ENCODE data around the gene ABHD3.
"Not testable (repeated sequence)": the region's sequence is repeated elsewhere in the genome, so short reads cannot be mapped to it uniquely, and the experiment has no call there.

Gene ABHD3

DNA sequence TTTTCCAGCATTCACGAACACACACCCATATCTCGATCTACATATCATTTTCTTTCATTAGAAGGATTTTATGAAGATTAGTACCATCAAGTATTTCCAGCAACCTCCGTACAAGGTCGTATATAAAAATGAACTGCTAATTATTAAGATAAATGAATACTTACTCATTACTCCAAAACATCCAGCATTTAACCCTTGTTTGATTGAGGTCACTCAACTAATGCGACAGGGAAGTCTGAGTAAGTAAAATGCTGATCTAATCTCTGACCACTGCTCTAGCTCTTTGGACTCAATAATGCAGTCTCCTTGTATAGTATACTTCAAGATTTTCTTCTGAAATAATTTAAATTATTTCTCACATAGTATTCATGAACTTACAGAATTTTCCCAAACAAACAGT, 2.0 kb downstream of the ABHD3 start:
- no peak for DNase-seq

DNA sequence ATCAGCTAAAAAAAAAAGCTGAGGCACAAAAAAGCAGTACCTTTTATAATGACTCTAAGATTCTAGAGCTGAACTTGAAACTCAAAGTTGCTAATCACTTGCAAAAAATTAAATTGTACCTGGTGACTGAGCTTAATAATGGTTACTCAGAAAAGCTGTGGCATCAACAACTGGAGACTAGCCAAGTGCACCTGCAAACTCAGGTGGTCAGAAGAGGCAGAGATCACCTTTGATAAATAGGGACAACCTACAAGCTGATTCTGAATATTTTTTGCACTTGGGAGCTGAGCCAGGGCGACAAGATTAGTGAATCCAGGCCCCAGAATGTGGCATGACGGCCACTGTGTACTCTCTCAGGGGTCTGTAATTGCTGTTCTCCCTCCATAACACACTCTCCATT, 3.0 kb downstream of the ABHD3 start:
- no peak for DNase-seq

DNA sequence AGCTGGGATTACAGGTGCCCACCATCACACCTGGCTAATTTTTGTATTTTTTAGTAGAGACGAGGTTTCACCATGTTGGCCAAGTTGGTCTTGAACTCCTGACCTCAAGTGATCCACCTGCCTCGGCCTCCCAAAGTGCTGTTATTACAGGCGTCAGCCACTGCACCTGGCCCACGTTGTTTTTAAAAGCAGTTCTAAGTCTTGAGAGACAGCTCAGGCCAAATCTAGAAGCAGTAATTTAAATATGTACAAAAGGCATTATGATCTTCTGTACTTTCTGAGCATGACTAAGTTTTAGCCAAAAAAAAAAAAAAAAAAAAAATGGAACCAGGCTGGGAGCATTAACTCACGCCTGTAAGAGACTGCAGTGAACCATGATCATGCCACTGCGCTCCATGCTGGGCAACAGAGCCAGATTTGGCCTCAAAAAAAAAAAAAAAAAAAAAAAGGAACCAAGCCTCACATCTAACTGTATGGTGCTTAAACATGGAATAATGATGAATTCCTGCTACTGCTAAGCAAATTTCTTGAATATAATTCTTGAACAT, 4.0 kb downstream of the ABHD3 start:
- no peak for DNase-seq

DNA sequence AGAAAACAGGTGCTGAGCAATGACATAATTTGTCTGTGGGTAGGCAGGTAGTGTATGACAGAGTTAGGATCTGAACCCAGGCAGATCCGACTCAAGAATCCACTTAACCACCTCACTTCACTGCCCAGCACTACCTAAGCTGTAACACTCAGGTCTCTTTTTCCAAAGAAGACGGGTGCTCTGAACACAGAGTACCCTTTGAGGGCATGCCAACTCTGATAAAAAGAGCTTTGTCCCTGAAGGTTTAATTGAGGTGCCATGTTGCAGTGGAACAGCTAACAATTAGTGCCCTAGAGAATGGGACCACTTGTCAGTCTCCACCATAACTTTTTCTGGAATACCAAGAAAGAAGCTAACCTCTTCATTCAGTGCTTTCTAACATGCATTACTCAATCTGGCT, 11.3 kb downstream of the ABHD3 start:
- DNase-seq = no peak

DNA sequence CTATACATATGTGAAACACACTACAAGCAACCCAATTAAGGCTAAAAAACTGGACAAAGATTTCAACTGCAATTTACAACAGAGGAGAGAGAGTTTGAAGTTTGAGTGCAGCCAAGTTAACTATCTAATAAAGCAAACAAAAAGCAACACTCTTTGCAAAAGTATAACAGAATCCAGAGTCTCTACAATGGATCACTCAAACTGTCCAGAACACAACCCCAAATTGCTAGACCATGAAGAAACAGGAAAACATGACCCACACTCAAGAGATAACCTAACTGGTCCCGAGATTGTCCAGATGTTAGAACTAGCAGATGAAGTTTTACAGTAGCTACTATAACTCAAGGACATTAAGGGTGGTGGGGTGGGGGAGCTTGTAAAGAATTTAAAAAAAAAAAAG, 14.8 kb downstream of the ABHD3 start:
- no peak for DNase-seq

DNA sequence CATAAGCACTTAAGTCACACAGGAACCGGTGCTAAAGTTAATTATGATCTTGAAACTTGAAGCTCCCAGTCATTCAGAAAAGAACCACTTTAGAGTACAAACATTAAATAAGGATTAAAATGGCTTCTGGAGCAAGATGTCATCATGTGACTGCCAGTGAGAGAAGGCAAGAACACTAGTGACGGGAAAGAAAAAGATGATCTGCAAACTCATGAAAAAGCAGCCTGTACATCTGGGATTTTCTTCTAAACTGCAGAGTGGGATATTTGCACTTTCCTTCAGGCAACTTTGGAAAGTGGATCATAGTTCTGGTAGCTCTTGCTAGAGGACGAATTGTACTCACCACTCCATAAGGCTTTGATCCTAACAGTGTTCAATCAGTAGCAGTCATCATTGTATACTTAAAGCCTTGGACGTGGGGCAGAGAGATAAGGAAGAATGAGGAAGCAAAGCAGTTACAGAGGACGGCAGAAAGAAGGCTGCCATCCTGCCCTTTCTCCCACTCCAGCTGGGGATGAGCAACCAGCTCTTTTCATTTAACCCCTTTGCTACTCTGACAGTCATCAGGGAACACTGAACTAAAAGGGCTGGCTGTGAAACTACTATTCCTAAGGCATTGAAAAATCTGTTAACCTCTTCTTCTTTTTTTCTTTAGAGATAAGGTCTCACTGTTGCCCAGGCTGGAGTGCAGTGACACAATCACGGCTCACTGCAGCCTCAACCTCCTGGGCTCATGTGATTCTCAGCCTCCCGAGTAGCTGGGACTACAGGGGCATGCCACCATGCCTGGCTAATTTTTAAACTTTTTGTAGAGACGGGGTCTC, 18.1 kb downstream of the ABHD3 start:
- DNase-seq = no peak

DNA sequence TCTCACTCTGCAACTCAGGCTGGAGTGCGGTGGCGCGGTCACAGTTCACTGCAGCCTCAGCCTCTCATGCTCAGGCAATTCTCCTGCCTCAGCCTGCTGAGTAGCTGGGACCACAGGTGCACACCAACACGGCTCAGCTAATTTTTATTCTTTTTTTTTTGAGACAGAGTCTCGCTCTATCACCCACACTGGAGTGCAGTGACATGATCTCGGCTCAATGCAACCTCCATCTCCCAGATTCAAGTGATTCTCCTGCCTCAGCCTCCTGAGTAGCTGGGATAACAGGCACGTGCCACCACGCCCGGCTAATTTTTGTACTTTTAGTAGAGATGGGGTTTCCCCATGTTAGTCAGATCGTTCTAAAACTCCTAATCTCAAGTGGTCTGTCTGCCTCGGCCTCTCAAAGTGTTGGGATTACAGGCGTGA, 19.0 kb downstream of the ABHD3 start:
- not testable (repeated sequence) for DNase-seq

DNA sequence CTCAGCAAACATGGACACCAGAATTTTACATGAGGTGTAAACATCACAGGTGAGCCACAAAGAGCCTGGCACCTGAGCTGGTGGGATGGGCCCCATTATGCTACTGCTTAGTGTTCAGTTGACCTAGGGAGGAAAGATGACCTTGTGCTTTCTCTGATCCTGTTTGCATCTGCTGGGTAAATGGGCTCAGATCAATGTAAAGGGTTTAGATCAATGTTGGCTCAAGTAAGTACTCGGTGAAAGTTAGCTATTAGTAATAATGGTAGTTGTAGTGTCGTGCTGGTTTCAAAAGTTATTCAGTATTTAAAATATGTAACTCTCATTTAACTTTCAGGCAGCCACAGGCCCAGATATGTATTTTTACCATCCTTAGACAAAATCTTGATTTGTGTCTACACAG, 19.8 kb downstream of the ABHD3 start:
- no peak for DNase-seq

DNA sequence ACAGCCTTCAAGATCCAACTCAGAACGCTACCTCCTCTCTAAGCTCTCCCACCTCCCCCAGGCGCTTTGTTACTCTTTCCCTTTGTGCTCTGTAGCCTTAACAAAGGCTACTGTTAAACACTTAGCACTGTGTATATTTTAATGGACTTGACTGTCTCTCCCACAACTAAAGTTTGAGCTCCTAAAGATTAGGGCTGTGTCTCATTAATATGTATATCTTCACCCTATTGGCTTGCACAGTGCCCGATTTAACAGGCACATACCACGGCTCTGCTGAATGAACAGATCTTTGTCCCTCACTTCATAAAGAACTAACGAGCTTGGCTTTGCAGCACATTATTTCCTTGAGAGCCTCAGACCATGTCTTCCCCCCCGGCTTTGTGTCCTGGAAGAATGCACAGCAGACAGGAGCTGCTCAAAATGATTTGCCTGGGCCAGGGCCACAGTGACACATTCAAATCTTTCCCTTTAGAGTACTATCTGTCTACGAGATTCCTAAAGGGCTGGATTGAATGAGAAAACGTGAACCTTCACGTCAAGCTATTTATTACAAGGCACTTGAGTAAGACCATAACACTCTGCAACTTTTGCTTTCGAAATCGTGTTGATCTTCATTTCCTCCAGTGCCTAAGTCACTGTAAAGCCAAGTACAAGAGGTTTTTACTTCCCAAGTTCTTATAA, 22.1 kb downstream of the ABHD3 start:
- no peak for DNase-seq

DNA sequence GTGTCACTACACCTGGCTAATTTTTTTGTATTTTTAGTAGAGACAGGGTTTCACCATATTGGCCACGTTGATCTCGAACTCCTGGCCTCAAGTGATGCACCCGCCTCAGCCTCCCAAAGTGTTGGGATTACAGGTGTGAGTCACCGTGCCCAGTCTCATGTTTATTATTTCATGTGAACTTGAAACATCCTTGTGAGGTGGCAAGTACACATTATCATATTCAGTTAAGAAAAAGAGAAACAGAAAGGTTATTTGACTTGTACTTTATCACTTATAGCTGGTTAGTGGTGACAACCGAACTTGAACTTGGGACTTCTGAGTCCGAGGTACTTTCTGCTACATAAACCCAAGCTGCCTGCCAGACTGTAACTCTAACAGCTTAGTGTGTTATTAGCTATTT, 24.4 kb downstream of the ABHD3 start:
- no peak for DNase-seq

DNA sequence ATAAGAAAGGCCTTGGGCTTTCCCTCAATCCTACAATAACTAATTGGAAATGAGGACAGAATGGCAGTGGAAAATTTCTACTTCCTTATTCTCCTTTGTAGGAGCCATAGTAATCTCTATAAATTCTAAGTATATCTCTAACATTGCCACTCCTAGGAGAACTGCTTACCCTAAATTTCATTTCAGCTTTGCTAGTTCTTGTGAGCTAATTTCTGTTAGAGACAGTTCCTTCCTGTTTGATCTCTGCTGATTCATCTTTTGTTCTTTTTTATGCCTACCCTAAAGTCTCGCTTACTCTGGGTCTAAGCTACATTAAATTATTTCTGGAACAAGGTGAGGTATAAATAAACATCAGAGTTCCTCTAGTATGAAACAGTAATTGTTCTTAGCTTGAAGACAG, 25.7 kb downstream of the ABHD3 start:
- no peak for DNase-seq

DNA sequence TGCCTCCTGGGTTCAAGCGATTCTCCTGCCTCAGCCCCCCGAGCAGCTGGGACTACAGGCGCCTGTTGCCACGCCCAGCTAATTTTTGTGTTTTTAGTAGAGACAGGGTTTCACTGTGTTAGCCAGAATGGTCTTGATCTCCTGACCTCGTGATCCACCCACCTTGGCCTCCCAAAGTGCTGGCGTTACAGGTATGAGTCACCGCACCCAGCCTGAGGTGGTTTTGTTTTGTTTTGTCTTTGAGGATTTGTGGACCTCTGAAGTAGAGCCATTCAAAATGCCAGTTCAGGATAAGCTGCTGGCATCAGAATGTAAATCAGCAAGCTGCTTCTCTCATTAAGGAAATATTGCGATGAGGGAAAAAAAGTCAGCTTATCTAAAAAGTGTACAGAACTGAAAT, 29.2 kb downstream of the ABHD3 start:
- not testable (repeated sequence) for DNase-seq

DNA sequence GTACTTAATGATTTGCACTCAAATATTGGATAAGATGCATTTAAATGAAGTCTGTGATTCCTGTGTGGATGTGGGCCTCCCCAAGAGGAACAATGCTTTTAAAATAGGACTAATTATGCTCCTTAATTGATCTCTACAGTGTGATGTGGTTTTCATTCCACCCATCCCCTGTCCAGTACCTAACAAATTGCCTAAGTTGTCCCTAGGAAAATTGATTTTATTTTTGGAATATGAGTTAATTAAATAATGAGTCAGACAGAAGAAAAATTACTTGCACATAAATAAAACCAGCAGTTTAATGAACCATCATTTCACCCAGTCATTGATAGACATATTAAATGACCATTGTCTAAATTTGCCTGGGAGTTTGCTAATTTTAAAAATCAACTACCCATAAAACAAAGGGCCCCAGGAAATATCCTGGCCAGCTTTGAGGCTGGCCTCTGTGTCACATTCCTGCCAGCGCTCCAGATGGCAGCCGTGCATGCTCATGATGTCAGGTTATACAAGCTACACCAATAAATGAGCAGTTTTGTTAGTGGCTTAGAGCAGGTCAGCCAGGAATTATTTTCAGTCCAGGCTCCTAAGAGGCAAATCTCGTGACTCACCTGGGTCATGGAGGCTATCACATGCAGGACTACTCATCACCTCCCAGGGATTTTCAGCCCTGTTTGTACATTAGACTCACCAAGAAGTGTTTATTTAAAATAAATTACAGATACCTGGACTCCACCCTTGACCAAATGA, 31.9 kb downstream of the ABHD3 start:
- peak; percentile 21 for DNase-seq

DNA sequence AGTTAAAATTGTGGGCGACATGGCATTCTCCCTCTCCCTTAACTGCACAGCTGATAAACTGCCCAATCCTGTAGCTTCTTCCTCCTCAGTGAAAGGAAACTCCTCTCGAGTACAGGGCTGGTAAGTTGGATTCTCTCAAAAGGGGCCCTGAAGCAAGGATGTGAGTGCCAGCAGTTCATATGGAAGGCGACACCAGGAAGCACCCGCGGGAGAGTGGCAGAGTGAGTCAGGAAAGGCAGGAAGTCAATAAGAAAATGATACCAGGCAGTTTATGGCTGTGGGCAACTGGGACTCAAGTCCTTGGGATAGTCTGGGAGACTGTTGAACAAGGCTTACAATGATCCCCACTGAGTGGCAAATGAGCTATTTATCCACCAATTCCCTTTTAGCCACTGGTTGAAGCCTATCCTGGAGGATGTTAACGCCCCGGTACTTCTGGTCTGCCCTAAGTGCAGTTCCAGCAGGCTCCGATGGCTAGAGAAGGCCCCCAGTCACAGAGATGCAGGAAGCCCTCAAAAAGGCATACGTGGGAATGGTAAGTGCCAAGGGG, 34.8 kb downstream of the ABHD3 start:
- DNase-seq = no peak

DNA sequence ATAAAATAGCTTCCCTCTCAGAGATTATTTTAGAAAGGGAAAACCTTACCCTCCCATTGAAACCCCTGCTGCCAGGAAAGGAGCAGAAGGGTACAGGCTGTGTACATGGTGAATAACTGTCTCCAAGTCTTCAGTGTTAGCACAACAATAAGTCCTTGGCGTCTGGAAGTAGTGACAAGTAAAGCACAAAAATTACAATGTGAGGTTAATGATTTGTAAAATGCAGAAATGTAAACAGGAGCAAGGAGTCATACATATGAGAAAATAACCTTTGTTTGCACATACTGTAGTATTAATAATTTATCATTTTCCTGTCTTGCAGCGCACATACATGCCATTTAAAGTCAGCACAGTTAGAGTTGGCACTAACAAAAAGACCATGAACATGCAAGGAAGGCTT, 40.5 kb downstream of the ABHD3 start:
- DNase-seq = no peak

DNA sequence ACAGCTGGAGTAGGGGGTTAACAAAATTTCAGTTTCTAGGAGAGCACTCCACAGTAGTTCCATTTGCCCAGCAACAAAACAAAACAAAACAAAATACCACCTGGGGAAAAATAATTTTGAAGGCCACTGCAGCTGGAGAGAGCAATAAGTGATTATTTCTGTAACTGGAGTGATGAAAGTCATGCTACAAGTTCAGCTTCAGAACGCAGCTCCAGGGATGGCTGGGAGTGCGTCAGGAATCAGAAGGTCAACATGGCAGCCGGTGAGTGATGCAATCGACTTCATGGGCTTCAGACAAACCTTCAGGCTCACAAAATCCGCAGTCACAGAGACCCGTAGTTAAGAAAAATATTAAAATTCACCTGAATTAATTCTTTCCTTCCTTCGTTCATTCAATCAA, 41.0 kb downstream of the ABHD3 start:
- no peak for DNase-seq

DNA sequence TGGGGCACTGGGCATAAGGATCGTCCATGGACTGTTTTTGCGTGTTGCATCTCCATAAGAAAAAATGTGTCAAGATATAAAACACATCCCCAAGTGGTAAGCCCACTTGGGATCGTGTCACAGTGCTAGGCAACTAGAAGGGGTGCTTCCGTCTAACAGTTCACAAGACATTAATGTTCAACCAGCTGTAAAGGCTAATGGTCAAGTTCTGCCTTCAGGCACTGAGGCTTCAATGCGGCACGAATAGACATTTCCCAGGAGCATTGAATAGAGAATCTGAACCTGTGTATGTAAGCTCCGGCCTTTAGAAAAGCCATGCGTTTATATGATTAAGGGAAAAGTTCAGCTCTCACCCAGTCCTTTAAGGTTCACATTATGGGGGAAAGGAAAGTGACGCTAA, 42.0 kb downstream of the ABHD3 start:
- DNase-seq = no peak

DNA sequence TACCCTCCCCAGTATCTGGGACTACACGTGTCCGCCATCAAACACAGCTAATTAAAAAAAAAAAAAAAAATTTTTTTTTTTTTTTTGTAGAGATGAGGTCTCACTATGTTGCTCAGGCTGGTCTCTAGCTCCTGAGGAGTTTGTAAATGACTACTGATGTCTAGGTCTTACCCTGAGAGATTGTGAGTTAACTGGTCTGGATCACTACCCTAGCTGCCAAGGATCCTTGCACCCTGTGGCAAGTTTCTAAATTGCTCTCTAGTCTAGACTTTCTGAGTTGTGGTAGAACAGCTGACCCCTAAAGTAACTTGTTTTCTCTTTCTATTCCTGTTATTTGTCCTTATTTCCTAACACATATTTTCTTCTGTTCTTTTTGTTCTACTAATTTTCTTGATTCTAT, 44.5 kb downstream of the ABHD3 start:
- DNase-seq = no peak

DNA sequence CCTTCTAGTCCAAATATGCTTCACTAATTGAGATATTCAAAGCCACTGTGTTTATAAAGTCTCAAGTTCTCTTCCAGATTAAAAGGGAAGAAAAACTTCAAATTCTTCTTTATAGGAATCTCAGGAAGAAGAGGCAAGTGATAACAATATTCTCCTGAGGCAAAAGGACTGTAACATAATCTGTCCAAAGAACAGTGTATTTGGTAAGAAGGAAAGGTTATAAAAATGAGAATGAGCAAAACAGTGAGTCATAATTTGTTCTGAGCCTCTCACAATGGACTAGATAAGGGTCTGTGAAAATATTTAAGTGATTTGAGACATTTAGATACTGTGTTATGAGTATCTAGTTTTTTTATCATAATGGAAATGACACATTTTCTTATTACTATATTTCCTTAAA, 48.2 kb downstream of the ABHD3 start:
- no peak for DNase-seq

DNA sequence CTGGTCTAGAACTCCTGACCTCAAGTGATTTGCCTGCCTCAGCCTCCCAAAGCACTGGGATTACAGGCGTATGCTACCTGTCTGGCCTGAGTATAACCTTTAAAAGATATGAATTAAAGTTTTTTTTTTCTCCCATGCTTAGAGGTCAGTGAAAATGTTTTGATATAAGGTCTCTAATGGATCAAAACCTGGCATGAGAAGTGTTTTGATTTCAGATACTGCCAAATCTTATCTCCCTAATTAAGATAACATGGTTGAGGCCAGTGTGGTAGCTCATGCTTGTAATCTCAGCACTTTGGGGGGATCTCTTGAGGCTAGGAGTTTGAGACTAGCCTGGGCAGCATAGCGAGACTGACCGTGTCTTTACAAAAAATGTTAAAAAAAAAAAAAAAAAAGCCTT, 51.2 kb downstream of the ABHD3 start:
- no peak for DNase-seq

DNA sequence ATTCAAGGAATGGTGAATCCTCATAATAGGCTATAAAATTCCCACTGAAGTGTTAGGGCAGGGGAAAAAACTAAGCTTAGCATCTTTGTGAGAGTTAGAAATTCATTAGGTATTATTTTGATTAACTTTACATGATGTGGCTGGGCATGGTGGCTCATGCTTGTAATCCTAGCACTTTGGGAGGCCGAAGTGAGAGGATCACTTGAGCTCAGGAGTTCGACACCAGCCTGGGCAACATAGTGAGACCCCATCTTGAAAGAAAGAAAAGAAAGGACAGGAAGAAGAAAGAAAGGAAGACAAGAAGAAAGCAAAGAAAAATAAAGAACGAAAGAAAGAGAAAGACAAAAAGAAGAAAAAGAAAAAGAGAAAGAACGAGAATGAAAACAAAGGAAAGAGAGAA, 52.5 kb downstream of the ABHD3 start:
- no peak for DNase-seq

DNA sequence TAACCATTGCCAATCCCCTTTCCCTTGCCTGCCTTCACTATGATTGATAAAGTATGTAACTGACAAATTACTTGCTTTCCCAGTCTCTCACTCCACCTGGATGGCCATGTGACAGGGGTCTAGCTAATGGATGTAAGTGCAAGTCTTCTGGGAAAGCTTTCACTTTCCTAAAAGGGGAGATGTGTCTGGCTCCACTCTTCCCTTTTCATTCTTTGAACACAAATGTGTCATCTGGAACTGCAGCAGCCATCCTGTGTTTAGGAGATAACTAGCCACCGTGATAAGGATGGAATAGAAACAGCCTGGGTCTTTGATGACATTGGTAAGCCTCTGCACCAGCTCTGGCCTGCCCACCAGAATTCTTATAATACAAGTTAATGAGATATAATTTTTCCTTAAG, 54.3 kb downstream of the ABHD3 start:
- DNase-seq = no peak

DNA sequence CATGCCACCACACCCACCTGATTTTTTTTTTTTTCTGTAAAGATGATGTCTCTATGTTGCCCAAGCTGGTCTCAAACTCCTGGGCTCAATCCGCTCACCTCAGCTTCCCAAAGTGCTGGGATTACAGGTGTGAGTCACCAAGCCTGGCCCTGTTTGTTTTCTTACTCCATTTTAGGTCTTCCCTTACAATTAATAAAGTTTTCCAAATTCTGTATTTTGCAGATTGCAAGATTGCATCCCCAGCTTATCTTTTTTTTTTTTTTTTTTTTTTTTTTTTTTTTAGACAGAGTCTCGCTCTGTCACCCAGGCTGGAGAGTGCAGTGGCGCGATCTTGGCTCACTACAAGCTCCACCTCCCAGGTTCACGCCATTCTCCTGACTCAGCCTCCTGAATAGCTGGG, 64.2 kb downstream of the ABHD3 start:
- DNase-seq = not testable (repeated sequence)
